Stimulated activated CD4-positive, alpha-beta T cell treated with anti-CD3 and anti-CD28 coated beads, TNF-alpha, amount 100 ng/mL, for 24 hours (primary cell): ENCODE measurements around the gene FAM110D.

ENCODE experiments used
- DNase-seq, 3 experiments: peaks; one replicate each; pipeline ENCODE4 v3.0.0-alpha.2; 2020; ENCODE audit warnings: low read depth in 3 of 3

Gene FAM110D

DNA sequence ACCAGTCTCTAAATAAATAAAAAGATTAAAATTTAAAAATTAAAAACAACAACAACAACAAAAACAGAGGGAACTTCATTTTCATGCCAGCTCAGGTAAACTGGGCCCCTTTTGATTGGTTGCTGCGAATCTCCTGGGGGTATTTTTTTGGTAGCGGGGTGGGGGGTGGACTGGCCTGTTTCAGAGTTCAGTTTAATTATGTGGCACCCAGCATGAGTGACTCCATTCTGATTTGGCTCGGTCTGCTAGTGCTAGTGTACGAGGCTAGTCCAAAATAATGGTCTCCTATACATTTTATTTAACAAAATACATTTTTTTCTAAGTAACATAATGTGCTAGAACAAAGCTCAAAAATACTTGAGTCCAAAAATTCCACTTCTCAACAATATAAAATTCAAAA is 29.1 kb upstream of the FAM110D start:
- DNase-seq = no peak

- DNase-seq = no peak
Observed at GRCh38 chr1:26130695-26131094, 28.2 kb upstream of the FAM110D start.

DNA sequence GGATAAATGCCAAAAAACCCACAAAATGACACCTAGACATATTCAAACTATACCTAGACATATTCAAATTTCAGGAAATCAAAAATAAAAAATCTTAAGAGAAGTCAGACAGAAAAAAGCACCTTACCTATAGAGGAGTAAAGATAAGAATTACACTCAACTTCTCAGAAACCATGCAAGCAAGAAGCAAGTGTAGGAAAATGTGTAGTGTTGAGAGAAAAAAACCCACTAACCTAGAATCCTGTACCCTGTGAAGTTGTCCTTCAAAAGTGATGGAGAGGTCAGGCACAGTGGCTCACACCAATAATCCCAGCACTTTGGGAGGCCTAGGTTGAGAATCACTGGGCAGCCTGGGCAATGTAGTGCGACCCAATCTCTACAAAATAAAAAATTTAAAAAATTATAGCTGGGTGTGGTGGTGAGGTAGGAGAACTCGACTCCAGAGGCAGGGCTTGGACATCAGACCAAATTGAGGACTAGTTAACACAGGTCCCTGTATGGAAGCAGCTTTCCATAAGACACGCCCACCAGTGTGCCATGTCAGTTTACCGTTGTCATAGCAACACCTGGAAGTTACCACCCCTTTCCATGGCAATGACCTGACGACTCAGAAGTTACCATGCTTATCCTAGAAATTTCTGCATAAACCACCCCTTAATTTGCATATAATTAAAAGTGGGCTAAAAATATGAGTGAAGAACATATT is 26.6 kb upstream of the FAM110D start:
- DNase-seq = no peak

DNA sequence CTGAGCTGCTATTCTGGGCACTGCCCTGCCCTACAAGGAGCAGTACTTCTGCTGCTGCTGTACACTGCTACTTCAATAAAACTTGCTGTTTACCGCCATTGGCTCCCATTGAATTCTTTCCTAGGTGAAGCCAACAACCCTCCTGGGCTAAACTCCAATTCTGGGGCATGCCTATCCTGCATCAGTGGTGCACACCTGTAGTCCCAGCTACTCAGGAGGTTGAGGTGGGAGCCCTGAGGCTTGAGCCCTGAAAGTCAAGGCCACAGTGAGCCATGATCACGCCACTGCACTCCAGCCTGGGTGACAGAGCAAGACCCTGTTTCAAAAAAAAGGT is 26.1 kb upstream of the FAM110D start:
- no peak for DNase-seq

DNA sequence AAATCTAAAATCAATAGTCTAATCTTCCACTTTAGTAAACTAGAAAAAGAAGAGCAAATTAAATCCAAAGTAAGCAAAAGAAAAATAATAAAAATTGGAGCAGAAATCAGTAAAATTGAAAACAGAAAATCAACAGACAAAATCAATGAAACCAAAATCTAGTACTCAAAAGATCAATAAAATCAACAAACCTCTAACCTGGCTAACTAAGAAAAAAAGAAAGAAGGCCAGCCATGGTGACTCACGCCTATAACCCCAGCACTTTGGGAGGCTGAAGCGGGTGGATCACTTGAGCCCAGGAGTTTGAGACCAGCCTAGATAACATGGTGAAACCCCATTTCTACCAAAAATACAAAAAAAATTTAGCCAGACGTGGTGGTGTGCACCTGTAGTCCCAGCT is 24.4 kb upstream of the FAM110D start:
- no peak for DNase-seq

GRCh38 chr1:26138974-26139558 is 19.8 kb upstream of the FAM110D start:
- no peak for DNase-seq

DNA sequence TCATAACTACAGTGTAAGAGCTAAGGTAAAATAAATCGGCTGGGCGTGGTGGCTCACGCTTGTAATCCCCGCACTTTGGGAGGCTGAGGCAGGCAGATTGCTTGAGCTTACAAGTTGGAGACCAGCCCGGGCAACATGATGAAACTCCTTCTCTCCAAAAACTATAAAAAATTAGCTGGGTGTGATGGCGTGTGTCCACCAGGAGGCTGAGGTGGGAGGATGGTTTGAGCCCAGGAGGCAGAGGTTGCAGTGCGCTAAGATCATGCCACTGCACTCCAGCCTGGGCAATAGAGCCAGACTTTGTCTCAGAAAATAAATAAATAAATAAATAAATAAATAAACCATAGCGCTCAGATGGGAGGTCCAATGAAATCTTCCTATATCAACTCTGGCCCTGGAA is 16.7 kb upstream of the FAM110D start:
- DNase-seq = no peak

DNA sequence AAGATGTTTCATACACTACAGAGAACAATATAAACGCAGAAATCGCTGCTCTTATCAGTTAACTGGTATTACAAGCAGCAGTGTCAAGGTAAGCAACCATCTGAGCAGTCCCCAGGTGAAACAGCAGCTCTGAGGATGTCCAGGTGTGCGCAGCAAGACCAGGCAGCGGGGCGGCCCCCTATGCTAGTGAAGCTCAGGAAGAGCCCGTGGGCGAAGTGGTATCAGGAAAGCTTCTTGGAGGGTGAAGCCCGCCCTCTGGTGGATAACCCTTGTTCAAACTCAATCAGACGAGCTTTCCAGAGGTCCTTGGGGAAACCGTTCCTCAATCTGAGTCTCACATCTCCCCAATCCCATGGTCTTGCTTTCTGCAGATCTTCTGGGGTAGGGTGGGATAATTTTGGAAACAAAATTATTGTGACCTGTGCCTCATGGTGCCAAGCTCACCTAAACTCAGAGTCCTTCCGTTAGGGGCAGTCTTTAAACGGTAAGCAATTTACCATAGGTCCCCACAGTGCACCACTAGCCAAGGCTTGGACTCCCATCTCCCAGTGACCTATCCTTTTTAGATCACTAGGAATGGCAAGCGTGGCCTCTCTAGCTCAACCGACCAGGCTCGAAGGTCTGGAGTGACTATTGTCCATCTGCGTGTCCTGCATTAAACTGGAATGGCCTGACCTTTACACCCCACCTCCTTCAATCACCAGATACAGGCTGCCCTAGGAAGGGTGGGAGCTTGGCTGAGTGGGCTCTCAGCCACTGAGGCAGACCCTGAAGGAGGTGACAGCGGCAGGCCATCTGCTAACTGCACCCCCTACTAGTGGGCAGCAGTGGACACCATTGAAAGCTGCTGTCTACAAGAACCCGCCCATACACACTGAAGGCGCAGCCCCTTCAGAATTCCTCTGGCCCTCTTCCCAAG is 13.6 kb upstream of the FAM110D start:
- DNase-seq = peak; percentile 43 to 64 (median 55)

- DNase-seq = no peak
Observed at GRCh38 chr1:26145960-26146294, 13.0 kb upstream of the FAM110D start.

- no peak for DNase-seq
Observed at GRCh38 chr1:26148887-26149286, 10.0 kb upstream of the FAM110D start.

DNA sequence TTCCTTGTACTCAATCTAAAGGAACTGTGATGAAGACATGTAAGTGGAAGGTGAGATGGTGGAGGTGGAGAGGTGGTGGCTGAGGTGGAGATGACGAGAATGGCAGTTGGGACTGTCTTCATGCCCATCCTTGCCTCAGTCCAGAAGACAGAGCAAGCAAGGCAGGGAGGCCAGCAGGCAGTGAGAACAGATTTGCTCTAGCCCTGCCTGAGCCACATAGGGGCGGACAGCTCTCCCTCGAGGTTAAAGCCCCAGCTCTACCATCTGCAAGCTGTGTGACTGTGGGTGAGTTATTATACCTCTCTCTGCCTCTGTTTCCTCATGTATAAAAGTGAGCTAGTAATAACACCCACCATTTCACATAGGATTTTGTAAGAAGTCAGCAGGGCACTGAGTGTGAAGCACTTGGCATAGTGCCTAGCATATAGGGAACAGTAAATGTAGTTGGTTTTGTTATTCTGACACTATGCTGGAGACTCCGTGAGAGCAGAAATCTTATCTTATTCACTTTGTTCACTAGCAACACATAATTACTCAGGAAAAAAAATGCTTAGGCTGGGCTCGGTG is 4.8 kb upstream of the FAM110D start:
- no peak for DNase-seq

GRCh38 chr1:26154750-26155149 is 4.1 kb upstream of the FAM110D start:
- DNase-seq = no peak

DNA sequence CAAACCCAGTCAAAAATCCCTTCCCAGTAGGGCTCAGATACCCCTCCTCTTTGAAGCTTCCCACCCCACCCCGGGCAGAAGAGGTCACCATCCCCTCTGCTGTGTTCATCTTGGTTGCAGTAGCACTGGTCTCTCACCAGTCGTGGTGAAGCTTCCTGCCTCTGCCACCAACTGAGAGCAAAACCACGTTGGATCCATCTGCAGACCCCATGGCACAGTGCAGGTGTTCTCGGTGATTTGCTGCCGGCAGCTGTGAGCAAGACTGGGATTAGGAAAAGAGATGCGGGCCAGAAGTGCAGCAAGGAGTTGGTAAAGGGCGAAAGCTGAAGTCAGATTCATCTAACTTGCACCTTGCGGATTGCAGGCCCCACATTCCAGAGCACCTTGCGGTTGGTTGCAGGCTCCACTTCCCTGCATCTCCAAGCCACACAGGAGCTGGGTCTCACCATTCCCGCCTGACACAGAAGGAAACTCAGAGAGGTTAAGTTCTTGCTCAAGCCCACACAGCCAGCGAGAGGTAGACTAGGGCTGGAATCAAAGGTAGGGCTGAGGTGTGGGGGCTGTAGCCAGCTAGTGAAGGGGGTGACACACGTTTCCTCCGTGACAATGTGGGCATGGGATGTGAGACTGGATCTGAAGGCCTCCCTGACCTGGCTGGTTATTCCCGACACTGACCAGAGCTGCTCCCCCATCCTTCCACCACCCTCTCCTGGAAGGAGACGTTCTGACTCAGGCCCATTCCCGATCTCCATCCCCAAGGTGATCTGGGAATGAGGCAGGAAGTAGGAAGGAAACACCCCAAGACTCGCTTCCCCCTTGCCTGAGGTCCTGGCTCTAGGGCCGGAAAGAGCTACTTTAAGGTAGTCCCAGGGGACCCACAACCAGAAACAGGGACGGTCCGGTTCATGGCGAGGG is 3.3 kb upstream of the FAM110D start:
- DNase-seq = no peak

- no peak for DNase-seq
Observed at GRCh38 chr1:26156285-26157038, 2.4 kb upstream of the FAM110D start.

- DNase-seq = no peak
Observed at GRCh38 chr1:26158271-26158907, 490 bp upstream of the FAM110D start.

- DNase-seq = no peak
Observed at GRCh38 chr1:26159743-26160039, 812 bp downstream of the FAM110D start.

GRCh38 chr1:26160527-26161414 is 1.9 kb downstream of the FAM110D start:
- no peak for DNase-seq

DNA sequence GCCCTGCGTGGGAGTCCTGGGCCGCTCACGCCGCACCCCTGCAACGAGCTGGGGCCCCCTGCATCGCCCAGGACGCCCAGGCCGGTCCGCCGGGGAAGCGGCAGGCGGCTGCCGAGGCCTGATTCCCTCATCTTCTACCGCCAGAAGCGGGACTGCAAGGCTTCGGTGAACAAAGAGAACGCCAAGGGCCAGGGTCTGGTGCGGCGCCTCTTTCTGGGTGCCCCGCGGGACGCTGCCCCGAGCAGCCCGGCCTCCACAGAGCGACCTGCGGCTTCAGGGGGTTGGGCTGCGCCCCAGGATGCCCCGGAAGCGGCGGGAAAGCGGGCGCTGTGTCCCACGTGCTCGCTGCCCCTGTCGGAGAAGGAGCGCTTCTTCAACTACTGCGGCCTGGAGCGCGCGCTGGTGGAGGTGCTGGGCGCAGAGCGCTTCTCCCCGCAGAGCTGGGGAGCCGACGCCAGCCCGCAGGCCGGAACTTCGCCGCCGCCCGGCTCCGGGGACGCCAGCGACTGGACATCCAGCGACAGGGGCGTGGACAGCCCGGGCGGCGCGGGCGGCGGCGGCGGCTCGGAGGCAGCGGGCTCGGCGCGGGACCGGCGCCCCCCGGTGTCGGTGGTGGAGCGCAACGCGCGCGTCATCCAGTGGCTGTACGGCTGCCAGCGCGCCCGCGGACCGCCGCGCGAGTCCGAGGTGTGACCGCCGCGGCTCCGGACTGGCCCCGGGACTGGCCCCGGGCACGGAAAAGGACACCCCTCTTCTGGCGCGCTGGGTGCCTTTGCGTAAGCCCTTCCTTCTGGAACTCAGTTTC is 2.7 kb downstream of the FAM110D start:
- DNase-seq = peak in 1 of 3 experiments; percentile 51
